Left ventricle myocardium inferior (tissue), 1 donor: ENCODE results near the gene ARHGAP10. TPM values are rescaled to one million over a fixed set of nuclear protein-coding genes. Genes with fewer than 3 reads are reported as not detected.

Source experiments
- DNase-seq: peaks from one replicate; pipeline ENCODE4 v3.0.0-alpha.2; 2020
- H3K27ac ChIP-seq: fragments of 200-600 bp; replicated peaks from 2 replicates; pipeline ENCODE4 v1.8.0; 2021
- H3K27me3 ChIP-seq: fragments of 200-600 bp; 2 replicates; pipeline ENCODE4 v1.8.0; 2021; ENCODE audit warnings: low read depth
- H3K36me3 ChIP-seq: fragments of 200-600 bp; 2 replicates; pipeline ENCODE4 v1.8.0; 2021
- H3K4me1 ChIP-seq: fragments of 200-600 bp; 2 replicates; pipeline ENCODE4 v1.8.0; 2021
- H3K4me3 ChIP-seq: fragments of 200-600 bp; 2 replicates; pipeline ENCODE4 v1.8.0; 2021; ENCODE audit warnings: mild to moderate bottlenecking, moderate library complexity
- H3K9me3 ChIP-seq: fragments of 200-600 bp; replicated peaks from 2 replicates; pipeline ENCODE4 v1.8.0; 2021
- intact Hi-C: fragments of 100-400 bp; cut with micrococcal nuclease; formaldehyde crosslinking; loops from one replicate; pipeline ENCODE4 v1.11.0; 2022
- total RNA-seq: library from RNA; stranded (reverse); fragmentation: NEBNext Ultra II Directional; extraction: Animal tissue kit (Norgen Biotek cat#: 25700); gene quantifications from one replicate; pipeline ENCODE4 v1.2.1, GENCODE V29; 2021
- TF ChIP-seq, protein P1 (sequence below): fragments of 200-600 bp; IDR thresholded peaks from 2 replicates; pipeline ENCODE4 v1.8.0; 2021; ENCODE audit warnings: antibody characterized with exemption, mild to moderate bottlenecking, borderline replicate concordance
- donor health status: DM: no; HTN: yes; CAD: no; lungs with severe emphysema.

The ARHGAP10 gene
- total RNA-seq, 1 donor from 2014 or later: 59.7 TPM

DNA sequence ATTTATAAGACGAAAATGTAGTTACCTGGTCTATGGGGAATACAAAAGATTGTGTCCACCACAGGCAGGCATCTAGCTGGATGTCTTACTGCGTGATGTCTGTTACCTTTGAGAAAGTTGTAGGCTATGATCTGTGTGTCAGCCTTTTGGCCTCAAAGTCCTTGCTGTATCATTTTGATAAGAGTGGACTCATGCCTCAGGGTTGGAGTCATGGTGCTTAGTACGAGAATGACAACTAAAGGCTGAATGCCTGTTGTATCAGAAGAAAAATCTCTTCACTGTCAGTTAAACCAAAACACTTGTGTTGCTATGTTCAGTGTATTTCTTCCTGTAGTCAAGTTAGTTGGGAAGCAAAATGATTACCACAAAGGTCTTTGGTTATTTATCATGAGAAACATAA lies 226.2 kb downstream of the ARHGAP10 start:
- peaks cover 53% of the 10 kb centered on the region for H3K4me1 ChIP-seq

GRCh38 chr4:147958489-147959065 lies 226.7 kb downstream of the ARHGAP10 start:
- TF ChIP-seq, protein P1, sequence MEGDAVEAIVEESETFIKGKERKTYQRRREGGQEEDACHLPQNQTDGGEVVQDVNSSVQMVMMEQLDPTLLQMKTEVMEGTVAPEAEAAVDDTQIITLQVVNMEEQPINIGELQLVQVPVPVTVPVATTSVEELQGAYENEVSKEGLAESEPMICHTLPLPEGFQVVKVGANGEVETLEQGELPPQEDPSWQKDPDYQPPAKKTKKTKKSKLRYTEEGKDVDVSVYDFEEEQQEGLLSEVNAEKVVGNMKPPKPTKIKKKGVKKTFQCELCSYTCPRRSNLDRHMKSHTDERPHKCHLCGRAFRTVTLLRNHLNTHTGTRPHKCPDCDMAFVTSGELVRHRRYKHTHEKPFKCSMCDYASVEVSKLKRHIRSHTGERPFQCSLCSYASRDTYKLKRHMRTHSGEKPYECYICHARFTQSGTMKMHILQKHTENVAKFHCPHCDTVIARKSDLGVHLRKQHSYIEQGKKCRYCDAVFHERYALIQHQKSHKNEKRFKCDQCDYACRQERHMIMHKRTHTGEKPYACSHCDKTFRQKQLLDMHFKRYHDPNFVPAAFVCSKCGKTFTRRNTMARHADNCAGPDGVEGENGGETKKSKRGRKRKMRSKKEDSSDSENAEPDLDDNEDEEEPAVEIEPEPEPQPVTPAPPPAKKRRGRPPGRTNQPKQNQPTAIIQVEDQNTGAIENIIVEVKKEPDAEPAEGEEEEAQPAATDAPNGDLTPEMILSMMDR: no peak
- no peaks in the 10 kb centered on the region for H3K9me3 ChIP-seq
- H3K36me3 ChIP-seq: peaks cover 4% of the 10 kb centered on the region
- no peak overlapping the region for H3K4me3 ChIP-seq
- intact Hi-C loops: no loop called here
- peaks cover 53% of the 10 kb centered on the region for H3K4me1 ChIP-seq
- H3K27ac ChIP-seq: peak overlapping the region; percentile 41
- no peak for DNase-seq
- H3K27me3 ChIP-seq: no peaks in the 10 kb centered on the region

More for the DNA sequence above, 226.2 kb downstream of the ARHGAP10 start:
- Histone ChIP-seq H3K4me3 (no peak overlapping the region), H3K27ac (peak overlapping the region; percentile 41), H3K9me3 (no peaks in the 10 kb centered on the region), H3K27me3 (no peaks in the 10 kb centered on the region), H3K36me3 (no peaks in the 10 kb centered on the region)
- DNase-seq: no peak
- TF ChIP-seq, protein P1: no peak
- intact Hi-C loops: no loop called here

DNA sequence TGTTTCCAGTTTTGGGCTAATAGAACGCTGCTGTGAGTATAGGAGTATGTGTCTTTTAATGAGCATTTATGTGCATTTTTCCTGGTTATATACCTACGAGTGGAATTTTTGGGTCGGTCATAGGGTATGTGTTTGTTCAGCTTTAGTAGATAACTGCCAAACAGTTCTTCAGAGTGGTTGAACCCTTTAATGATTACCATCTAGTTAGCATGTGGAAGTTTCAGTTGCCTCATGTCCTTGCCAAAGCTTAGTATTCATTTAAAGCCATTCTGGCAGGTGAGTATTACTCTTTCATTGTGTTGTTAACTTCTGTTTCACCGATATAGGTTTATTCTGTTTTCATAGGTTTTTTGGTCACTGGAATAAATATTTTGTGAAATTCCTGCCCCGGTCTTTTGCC lies 229.1 kb downstream of the ARHGAP10 start:
- peaks cover 35% of the 10 kb centered on the region for H3K4me1 ChIP-seq
- TF ChIP-seq, protein P1: no peak

DNA sequence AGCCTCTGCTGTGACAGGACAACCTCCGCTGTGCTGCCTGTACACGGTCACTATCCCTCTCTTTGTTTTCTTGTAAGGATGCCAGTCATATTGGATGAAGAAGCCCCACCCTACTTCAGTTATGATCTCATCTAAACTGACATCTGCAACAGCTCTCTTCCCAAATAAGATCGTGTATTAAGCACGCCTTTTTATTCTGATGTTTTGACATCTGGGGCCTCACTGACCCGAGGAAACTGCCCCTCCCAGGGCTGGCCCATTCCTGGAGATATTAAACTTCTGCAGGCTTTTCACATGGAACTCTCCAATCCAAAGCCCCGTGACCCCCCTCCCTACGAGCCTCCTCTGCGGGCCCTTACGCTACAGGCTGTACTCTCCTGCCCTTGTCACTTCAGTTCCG lies 232.0 kb downstream of the ARHGAP10 start:
- TF ChIP-seq, protein P1: no peak
- H3K9me3 ChIP-seq: no peaks in the 10 kb centered on the region
- DNase-seq: no peak
- H3K4me1 ChIP-seq: peaks cover 10% of the 10 kb centered on the region
- H3K36me3 ChIP-seq: peaks cover 37% of the 10 kb centered on the region
- no peak overlapping the region for H3K4me3 ChIP-seq
- no peaks in the 10 kb centered on the region for H3K27me3 ChIP-seq
- H3K27ac ChIP-seq: no peak overlapping the region
- intact Hi-C loops: no loop called here

More for the DNA sequence above, 229.1 kb downstream of the ARHGAP10 start:
- Histone ChIP-seq H3K36me3 (peaks cover 20% of the 10 kb centered on the region), H3K27ac (no peak overlapping the region), H3K27me3 (no peaks in the 10 kb centered on the region), H3K9me3 (no peaks in the 10 kb centered on the region), H3K4me3 (no peak overlapping the region)
- intact Hi-C loops: no loop called here
- DNase-seq: no peak

- Histone ChIP-seq H3K4me3 (no peak overlapping the region), H3K9me3 (no peaks in the 10 kb centered on the region), H3K27me3 (no peaks in the 10 kb centered on the region), H3K4me1 (peaks cover 13% of the 10 kb centered on the region), H3K36me3 (peaks cover 37% of the 10 kb centered on the region), H3K27ac (no peak overlapping the region)
- TF ChIP-seq, protein P1: no peak
- intact Hi-C loops: no loop called here
- DNase-seq: no peak
Measured at GRCh38 chr4:147964266-147964880, 232.5 kb downstream of the ARHGAP10 start.
